KG1 (cell line): ENCODE measurements around the gene VPS13D.
A peak's percentile ranks its signal among the peaks of the same experiment; 100 is the strongest.

Source experiments
- DNase-seq: peaks from one replicate; lab custom pipeline; 2025; lab: John Stamatoyannopoulos, UW

The VPS13D gene, protein sequence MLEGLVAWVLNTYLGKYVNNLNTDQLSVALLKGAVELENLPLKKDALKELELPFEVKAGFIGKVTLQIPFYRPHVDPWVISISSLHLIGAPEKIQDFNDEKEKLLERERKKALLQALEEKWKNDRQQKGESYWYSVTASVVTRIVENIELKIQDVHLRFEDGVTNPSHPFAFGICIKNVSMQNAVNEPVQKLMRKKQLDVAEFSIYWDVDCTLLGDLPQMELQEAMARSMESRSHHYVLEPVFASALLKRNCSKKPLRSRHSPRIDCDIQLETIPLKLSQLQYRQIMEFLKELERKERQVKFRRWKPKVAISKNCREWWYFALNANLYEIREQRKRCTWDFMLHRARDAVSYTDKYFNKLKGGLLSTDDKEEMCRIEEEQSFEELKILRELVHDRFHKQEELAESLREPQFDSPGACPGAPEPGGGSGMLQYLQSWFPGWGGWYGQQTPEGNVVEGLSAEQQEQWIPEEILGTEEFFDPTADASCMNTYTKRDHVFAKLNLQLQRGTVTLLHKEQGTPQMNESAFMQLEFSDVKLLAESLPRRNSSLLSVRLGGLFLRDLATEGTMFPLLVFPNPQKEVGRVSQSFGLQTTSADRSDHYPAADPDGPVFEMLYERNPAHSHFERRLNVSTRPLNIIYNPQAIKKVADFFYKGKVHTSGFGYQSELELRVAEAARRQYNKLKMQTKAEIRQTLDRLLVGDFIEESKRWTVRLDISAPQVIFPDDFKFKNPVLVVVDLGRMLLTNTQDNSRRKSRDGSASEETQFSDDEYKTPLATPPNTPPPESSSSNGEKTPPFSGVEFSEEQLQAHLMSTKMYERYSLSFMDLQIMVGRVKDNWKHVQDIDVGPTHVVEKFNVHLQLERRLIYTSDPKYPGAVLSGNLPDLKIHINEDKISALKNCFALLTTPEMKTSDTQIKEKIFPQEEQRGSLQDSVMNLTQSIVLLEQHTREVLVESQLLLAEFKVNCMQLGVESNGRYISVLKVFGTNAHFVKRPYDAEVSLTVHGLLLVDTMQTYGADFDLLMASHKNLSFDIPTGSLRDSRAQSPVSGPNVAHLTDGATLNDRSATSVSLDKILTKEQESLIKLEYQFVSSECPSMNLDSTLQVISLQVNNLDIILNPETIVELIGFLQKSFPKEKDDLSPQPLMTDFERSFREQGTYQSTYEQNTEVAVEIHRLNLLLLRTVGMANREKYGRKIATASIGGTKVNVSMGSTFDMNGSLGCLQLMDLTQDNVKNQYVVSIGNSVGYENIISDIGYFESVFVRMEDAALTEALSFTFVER (N-terminal part only)

DNA sequence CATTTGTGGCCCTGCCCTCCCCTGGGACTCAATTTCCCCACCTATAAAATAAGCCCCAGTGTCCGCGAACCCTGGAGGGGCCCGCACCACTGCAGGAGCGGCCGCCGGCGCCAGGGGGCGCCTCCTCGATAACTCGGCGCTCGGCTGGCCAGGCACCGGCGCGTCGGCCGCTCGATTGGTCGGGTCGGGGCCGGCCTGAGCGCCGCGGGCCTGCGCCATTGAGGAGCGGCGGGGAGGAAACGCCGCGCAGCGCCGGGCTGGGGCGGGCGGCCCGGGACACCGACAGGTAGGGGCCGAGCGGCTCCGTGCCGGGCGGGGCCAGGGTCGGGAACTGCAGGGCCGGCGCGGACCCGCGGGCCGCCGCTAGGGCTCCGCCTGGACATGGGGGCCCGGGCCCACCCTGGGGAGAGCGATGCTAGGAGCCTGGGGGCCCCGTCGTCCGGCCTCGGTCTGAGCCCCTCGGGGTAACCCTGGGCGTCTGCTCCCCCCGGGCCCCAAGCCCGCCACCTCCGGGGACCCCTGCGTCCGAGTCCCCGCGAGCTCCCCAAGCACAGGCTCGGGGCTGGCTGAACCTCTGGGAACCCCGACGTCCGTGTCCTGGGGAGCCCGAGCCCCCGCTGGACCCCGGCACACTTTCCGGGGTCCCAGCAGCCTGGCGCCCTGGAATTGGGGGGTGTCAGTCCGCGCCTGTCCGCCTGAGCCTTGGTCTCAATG lies at the start of gene VPS13D:
VPS13D (plus strand) TSS at position 196 of the 714 bp plus-strand sequence. CDS start 4,237 bp downstream, outside the sequence.
- peak; percentile 67 for DNase-seq

DNA sequence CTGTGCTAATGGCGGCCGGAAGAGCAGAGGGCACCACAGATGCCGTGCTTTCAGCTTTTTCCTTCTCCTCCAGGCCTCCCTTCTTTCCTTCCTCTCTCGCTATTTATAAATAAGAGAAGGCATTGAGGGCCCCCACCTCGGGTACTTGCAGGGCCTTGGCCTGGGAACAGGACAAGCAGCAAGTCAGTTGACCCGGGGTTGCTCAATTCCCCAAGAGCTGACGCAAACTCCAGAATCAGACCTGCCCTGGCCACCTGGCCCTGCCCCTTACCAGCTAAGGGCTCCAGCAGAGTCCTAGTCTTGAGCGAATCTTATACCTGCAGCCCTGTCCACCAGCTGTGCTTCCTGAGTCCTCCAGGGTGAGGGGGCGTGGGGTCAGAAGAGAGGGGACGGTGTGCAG lies 49.5 kb upstream of the VPS13D start:
- peak; percentile 6 for DNase-seq

DNA sequence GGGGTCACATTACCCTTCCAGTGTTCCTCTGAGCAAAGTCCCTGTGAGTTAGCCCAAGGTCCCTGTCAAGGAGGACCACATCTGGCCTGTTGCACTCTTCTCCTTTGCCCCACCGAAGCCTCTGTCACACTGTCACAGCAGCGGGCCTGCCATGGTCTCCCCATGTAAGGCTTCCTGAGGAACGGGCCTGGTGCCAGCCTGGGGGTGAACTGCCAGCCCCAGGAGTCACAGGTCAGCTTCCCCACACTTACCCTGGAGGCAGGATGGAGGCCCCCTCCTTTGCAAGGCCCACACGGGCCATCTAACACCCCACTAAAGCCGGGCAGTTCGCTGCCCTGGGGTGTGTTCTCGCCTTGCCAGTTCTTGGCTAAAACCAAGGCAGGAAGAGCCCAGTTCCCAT lies 48.9 kb upstream of the VPS13D start:
- DNase-seq: no peak

DNA sequence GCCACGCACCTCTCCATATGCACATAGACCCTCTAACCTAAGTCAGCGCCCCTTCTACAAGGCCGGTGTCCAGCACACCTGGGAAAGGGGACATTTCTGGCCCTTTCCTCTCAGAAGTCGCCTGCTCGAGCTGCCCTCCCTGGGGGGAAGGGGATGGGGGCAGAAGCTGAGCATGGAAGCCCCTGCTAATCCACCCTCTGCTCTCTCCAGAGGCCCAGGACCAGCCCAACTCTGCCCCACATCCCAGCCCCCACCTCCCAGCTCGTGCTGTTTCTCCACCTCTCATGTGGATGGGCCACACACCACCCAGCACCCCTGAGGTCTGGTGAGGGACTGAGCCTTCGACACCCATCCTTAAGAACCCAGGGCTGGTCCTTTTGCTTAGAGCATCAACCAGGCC lies 48.3 kb upstream of the VPS13D start:
- no peak for DNase-seq

DNA sequence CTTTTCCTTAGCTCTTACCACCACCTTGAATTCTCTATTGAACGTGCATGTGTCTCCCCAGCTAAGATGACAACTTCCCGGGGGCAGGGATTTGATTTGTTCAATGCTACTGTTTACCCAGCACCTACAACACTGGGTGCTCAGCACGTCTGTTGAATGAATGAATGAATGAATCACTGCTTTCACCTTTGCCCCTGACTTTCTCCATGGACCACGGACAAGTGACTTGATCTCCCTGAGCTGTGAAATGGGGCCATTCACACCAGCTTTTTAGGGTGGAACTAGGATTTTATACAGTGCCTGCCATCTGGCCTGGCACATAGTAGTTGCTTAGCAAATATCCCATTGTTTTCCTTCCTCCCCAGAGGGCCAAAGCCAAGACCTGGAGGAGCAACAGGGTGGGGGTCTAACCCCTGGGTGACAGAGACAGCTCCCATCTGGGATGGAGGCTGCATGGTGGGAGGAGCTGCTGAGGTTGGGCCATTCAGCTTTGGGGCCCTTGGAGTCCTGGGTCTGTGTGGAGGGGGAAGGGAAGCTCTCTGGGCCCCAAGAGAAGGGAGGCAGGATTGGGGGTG lies 47.3 kb upstream of the VPS13D start:
- no peak for DNase-seq

DNA sequence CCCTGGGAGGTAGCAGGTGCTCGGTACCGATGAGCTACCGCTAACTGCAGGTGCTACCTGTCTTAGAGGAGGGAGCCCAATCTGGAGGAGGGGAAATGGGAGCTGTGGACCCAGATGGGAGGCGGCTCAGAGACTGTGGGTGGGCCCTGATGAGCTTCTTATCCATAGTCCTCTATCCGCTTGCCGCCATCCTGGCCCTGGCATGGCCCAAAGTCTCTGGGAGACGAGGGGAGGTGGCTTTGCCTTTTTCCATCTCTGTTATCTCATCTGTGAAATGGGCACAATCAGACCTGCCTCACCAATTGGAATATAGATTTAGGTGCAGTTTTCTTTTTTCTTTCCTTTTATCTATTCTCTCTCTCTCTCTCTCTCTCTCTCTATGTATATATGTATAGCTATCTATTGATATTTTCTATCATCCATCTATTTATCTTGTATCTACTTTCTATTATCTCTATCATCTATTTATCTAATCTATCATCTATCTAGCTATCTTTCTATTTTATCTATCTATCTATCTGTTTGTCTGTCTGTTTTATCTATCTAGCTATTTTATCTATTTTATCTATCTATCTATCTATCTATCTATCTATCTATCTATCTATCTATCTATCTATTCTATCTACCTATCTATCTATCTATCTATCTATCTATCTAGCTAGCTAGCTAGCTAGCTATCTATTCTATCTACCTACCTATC lies 46.6 kb upstream of the VPS13D start:
- DNase-seq: no peak

DNA sequence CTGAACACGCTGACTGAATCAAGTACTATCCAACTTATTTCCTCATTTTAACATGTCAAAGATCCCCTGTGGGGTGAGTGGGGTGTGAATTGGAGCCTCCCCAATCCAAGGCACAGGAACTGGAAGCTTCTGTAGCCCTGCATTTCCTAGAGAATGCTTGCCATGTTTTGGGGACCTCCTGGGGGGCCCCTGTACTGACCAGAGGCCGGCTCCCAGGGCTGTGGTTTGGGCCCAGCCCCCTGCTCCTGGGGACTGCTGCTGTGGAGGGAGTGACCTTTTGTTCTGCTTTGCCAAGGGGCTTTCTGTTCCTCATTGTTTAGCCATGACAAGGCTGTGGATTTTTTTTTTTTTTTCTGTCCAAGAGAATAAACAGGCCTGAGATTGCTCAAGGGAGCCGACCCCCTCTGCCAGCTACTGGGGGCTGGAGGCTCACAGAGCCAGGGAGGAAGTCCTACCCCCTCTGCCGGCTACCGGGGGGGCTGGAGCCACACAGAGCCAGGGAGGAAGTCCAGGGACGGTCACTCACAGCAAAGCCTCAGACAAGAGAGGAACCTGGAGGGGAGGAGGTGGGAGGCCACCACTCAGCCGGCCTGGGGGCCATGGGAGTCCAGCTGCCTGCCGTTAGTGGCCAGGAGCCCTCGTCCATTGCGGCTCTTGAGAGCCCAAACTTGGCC lies 45.7 kb upstream of the VPS13D start:
- no peak for DNase-seq

DNA sequence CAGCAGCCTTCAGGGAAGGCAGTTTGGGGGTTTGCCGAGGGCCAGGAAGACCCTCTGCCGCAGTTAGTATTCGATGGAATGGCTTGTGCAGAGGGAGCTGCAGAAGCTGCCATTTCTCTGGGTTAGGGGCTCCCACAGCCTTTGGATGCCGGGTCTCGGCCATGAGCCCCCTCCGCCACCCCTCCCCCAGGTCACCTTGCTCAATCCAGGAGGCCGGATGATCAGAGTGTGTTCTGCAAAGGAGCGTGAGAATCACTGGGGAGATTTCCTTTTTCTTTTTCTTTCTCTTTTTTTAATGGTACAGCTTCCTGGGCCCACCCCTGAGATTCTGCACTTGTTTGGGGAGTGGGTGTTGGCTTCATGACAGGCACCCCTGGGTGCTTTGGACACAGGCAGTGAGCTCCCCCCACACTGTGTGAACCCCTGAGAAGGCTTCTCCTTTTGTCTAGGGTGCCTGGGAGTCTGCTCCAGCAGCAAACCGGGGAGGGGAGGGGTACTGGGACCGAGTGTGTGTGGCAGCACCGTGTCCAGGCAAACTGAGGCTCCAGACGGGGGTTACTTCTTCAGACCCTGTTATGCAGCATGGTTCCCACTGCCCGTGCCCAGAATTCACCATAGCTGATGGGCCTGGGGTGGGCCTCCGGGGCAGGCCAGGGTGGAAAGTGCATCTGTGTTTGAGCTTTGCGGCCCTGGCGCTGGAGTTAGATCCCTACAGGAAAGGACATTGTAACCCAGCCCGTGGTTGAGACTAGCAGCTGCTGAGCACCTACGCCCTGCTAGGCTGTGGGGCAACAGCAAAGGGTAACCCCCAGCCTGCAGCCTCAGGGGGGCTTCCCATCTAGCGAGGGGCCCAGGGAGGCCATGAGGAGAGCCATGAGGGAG lies 44.6 kb upstream of the VPS13D start:
- no peak for DNase-seq

DNA sequence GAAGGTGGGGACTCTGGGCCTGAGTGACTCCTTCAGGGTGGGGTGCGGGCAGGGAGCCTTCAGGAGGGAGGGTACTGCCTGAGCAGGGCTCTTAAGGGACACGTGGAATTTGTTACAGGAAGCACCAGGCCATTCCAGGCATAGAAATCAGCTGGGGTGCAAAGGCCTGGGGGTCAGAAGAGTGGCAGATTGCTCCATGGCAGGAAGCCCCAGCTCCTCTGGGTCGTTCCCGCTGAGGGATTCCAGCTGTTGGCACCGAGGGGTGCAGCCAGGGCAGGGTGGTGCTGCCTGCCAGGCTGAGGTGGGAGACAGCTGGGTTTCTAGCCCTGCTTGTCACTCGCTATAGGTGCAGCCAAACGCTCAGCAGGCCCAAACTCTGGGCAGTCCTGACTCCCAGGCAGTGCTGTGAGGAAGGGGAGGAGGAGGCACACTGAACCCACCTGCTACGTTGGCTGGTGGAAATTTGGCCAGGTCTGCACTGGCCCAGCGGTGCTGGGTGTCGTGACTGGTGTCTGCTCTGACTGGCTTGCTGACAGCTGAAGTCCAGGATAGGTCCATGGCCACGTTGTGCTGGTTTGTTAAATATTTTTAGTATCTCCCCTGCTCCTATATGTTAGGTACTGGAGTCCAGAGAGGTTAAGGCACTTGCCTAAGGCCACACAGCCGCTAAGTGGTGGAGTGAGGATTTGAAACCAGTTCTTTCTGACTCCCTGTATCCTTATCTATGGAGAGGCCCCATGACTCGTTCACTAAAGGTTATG lies 43.7 kb upstream of the VPS13D start:
- DNase-seq: no peak

DNA sequence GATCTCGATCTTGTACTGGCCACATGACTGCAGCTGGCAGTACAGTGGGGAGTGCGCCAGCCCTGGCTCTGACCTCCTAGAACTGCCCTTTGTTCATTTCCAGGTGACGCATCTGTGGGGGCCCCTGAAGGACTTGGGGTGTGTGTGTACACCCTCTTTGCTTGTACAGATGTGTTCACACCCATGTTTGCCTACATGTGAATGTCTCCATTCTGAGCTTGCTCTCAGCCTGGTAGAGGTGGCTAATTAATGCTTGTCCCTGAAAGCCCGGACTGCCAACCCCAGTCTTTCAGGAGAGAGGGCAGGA lies 43.2 kb upstream of the VPS13D start:
- no peak for DNase-seq

DNA sequence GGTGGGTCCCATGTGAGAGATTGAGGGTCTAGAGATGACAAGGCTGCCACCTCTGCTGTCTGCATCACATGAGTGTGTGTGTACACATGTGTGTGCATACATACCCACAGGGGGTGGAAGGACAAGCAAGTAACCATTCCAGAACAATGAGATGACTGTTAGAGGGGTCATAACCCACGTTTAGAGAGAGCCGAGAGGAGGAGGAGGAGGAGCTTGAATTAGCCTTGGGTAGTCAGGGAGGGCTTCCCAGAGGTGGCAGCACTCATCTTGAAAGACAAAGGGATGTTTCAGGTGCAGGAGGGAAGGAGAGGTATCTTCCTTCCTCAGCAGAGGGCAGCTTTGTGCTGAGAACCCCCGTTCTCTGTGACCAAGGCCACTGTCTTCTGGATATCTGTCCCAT lies 41.7 kb upstream of the VPS13D start:
- no peak for DNase-seq

DNA sequence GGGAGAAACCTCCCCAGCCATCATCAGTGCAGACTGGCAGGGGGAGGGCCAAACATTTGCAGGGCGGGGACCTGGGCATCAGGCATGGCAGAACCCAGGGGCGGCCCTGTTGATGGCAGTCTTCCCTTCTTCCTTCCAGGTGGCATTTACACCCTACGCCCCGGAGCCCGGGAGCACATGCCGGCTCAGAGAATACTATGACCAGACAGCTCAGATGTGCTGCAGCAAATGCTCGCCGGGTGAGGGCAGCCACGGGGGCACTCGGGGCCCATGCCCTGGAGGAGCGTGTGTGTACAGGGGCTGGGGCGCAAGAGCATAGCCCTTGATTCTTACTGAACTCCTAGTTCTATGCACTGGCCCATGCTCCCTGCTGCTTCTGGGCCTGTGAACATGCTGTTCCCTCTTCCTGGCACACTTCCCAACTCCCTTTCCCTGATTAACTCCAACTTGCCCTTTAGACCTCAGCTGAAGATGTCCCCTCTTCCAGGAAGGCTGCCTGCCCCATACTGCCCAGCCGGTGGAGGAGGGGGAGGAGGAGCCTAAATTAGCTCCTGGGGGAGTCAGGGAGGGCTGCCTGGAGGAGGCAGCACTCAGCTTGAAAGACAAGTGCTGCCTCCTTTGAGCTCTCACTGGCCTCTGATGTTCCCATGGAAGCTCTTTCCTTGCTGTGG lies 41.0 kb upstream of the VPS13D start:
- DNase-seq: no peak

DNA sequence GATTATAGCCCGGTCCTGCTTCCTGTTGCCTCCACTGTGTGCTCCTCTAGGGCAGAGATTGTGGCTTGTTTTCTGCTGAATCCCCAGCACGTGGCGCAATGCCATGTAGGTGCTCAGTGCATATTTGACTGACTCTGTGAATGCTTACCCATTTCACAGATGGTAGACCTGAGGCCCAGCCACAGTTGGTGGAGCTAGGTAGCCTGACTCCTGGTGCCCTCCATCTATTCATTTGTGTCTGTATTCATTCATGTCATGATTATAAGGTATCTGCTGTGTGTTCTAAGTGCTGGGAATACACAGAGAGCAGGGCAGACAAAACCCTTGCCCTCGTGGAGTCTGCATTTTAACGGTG lies 40.5 kb upstream of the VPS13D start:
- no peak for DNase-seq

DNA sequence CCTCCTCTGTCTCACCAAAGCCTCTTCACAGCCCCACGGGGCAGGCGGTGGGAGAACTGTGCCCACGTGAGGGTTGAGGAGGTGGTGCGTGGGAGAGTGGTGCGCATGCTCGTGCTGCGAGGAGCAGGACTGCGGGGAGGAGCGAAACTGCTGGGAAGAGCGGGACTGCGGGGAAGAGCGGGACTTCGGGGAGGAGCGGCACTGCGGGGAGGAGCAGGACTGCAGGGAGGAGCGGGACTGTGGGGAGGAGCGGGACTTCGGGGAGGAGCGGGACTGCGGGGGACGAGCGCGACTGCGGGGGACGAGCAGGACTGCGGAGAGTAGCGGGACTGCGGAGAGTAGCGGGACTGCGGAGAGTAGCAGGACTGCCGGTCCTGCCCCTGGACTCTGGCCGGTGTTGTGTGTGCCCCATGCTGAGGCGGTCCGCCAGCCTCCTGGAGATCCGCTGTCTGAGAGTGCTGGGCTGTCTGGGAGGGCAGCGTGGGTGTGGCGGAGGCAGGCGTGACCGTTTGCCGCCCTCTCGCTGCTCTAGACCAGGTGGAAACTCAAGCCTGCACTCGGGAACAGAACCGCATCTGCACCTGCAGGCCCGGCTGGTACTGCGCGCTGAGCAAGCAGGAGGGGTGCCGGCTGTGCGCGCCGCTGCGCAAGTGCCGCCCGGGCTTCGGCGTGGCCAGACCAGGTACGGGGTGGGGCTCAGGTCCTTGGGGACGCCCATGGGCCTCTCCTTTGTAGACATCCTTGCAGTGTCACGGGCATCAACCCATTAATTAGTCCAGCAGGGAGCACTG lies 38.4 kb upstream of the VPS13D start:
- DNase-seq: no peak

DNA sequence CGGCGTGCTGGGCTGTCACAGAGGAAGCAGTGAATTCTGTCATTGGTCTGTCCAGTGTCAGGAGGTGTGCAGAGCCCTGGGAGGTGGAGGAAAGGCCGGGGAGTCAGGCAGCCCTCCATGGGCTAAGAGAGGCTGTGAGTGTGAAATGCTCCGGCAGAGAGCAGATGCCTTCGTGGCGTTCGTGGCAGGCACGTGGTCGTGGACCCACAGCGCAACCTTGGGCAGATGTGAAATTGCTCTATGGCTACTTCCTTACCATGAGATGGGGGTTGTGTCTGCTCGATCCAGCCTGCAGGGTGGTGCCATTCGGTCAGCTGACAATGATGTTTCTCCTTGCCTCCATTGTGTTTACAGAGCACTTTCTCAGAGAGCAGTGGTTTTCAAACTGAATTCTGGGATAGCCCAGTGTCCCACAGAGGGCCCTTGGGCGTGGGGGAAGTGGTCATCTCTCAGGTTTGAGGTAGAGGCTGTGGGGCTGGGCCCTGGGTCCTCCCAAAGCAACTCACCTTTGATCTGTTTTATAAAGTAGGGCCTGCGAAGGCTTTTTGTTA lies 35.1 kb upstream of the VPS13D start:
- DNase-seq: no peak

DNA sequence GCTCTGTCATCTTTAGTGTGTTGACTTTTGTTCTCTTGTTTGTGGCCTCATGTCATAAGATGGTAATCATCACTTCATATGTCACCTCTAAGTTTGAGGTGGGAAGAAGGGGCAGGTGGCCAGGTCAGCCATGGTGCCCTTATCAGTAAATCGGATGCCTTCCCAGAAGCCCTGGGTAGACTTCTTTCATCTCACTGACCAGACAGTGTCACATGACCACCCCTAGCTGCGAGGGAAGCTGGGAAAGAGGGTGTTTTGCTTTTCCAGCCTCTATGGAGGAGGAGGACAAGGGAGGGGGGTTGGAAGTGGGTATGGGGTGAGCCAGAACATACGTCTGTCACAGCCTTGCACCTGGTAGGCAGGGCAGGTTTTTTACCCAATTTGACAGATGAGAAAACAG lies 34.4 kb upstream of the VPS13D start:
- DNase-seq: no peak
